Keratinocyte (primary cell): ENCODE measurements around the gene POC5. TPM values are rescaled to one million over a fixed set of nuclear protein-coding genes. Genes with fewer than 3 reads are reported as not detected.
A peak's percentile ranks its signal among the peaks of the same experiment; 100 is the strongest.

Experiments
- DNase-seq: peaks from one replicate; pipeline ENCODE4 v3.0.0-alpha.2; 2011; ENCODE audit warnings: low read depth, missing footprints, low spot score
- FAIRE-seq: peaks from 2 replicates; lab custom pipeline; 2011; peaks lifted over from hg19 to GRCh38; lab: Jason Lieb, UNC
- H2AFZ ChIP-seq: 2 replicates; pipeline ENCODE4 v1.6.0; 2012; ENCODE audit warnings: low read length, control low read depth, inconsistent platforms; ENCODE audit not compliant: control insufficient read depth
- H3K27ac ChIP-seq: 2 replicates; pipeline ENCODE4 v1.5.1; 2011; ENCODE audit warnings: low read length; ENCODE audit not compliant: control insufficient read depth, insufficient read depth
- H3K27me3 ChIP-seq: 3 replicates; pipeline ENCODE4 v1.6.0; 2011; ENCODE audit warnings: low read length; ENCODE audit not compliant: control insufficient read depth, insufficient read depth; ENCODE audit errors: extremely low read depth
- H3K36me3 ChIP-seq, 2 experiments: 2 replicates in 1 of 2; 3 replicates in 1 of 2; pipeline ENCODE4 v1.5.1; 2011; ENCODE audit warnings: low read length in 2 of 2, mild to moderate bottlenecking in 1 of 2; ENCODE audit not compliant: control insufficient read depth in 2 of 2, insufficient read depth in 2 of 2; ENCODE audit errors: extremely low read depth in 1 of 2
- H3K4me1 ChIP-seq: 3 replicates; pipeline ENCODE4 v1.5.1; 2011; ENCODE audit warnings: low read length; ENCODE audit not compliant: control insufficient read depth, insufficient read depth; ENCODE audit errors: extremely low read depth
- H3K4me2 ChIP-seq: 3 replicates; pipeline ENCODE4 v1.6.0; 2011; ENCODE audit warnings: low read depth, low read length; ENCODE audit not compliant: control insufficient read depth, insufficient read depth; ENCODE audit errors: extremely low read depth
- H3K4me3 ChIP-seq, 3 experiments: fragments of 200-600 bp in 1 of 3; sonication (generic) in 1 of 3; 2 replicates in 2 of 3; 3 replicates in 1 of 3; pipeline ENCODE4 v1.5.1; 2011 to 2016; ENCODE audit warnings: low read length in 3 of 3, mild to moderate bottlenecking in 3 of 3, control low read depth in 2 of 3, inconsistent platforms in 1 of 3, low read depth in 1 of 3, mixed read lengths in 1 of 3, mixed run types in 1 of 3, moderate library complexity in 1 of 3; ENCODE audit not compliant: control insufficient read depth in 2 of 3, insufficient read depth in 2 of 3; ENCODE audit errors: extremely low read depth in 1 of 3
- H3K79me2 ChIP-seq: 2 replicates; pipeline ENCODE4 v1.6.0; 2012; ENCODE audit warnings: low read length; ENCODE audit not compliant: control insufficient read depth, insufficient read depth
- H3K9ac ChIP-seq: 3 replicates; pipeline ENCODE4 v1.6.0; 2011; ENCODE audit warnings: low read length; ENCODE audit not compliant: control insufficient read depth, insufficient read depth; ENCODE audit errors: extremely low read depth
- H3K9me1 ChIP-seq: 3 replicates; pipeline ENCODE4 v1.6.0; 2011; ENCODE audit warnings: low read length; ENCODE audit not compliant: control insufficient read depth, insufficient read depth; ENCODE audit errors: extremely low read depth
- H3K9me3 ChIP-seq: 2 replicates; pipeline ENCODE4 v1.5.1; 2012; ENCODE audit warnings: low read depth, low read length; ENCODE audit not compliant: control insufficient read depth
- H4K20me1 ChIP-seq: 3 replicates; pipeline ENCODE4 v1.6.0; 2011; ENCODE audit warnings: low read length; ENCODE audit not compliant: control insufficient read depth, insufficient read depth; ENCODE audit errors: extremely low read depth
- EZH2 ChIP-seq: IDR thresholded peaks from one replicate; pipeline ENCODE4 v1.6.1; 2012; ENCODE audit warnings: inconsistent platforms, mild to moderate bottlenecking, low read length, moderate library complexity
- dilution Hi-C: fragments of 300-500 bp; cut with MboI; formaldehyde crosslinking; loops from one replicate; pipeline ENCODE4 v1.7.0; 2020; ENCODE audit warnings: low sequenced_read_pairs; ENCODE audit not compliant: extremely low pct_ligation_motif_present
- polyA plus RNA-seq, 5 experiments: library from polyadenylated mRNA; depleted of rRNA in 3 of 5; stranded (reverse) in 3 of 5; stranded (forward) in 1 of 5; unstranded in 1 of 5; fragments of >200 nt; gene quantifications; 1 replicate in 1 of 5; 2 replicates in 3 of 5; 3 replicates in 1 of 5; pipeline versions ENCODE4 v1.2.1 to v1.2.3, GENCODE V29; 2011 to 2012; ENCODE audit warnings: missing spikeins in 2 of 5, low read depth in 1 of 5, low replicate concordance in 1 of 5
- TF ChIP-seq, protein P1 (sequence below), 3 experiments: IDR thresholded peaks in 1 of 3; conservative IDR thresholded peaks in 1 of 3; optimal IDR thresholded peaks in 1 of 3; 2 replicates in 2 of 3; 3 replicates in 1 of 3; pipeline versions ENCODE3 to v1.5.1; 2011; ENCODE audit warnings: low read length in 3 of 3, mild to moderate bottlenecking in 3 of 3, moderate library complexity in 2 of 3, control low read depth in 1 of 3, inconsistent platforms in 1 of 3; ENCODE audit not compliant: insufficient read depth in 2 of 3; ENCODE audit errors: extremely low read depth in 1 of 3

Gene POC5
- polyA plus RNA-seq, 1 donor (not counting 4 experiments of a cell fraction or from before 2014, with no cell fraction given), result 10.4 TPM

DNA sequence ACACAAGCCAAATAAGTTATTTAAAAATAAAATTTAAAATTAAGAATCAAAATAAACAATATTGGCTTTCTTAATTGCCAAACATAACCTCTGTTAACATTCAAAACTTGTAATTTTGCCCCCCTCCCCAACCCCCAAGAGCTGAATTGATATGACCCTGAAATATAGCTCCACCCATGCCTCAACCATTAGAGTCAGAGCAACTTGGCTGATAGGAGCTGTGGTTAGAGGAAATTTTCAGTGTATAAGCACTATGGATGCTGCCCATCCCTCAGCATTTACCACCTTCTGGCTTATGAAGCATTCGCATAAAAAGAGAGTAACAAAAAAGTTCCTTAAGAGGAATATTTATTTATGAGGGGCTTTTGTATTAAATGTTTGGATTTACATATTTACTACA lies 6.1 kb downstream of the POC5 start:
- peaks cover 20% of the 10 kb centered on the region for H3K79me2 ChIP-seq
- H3K36me3 ChIP-seq, result peaks cover 0 to 3% of the 10 kb centered on the region in 2 experiments
- FAIRE-seq (no peak), DNase-seq (no peak)
- TF ChIP-seq EZH2, result no peak
- TF ChIP-seq, protein P1, sequence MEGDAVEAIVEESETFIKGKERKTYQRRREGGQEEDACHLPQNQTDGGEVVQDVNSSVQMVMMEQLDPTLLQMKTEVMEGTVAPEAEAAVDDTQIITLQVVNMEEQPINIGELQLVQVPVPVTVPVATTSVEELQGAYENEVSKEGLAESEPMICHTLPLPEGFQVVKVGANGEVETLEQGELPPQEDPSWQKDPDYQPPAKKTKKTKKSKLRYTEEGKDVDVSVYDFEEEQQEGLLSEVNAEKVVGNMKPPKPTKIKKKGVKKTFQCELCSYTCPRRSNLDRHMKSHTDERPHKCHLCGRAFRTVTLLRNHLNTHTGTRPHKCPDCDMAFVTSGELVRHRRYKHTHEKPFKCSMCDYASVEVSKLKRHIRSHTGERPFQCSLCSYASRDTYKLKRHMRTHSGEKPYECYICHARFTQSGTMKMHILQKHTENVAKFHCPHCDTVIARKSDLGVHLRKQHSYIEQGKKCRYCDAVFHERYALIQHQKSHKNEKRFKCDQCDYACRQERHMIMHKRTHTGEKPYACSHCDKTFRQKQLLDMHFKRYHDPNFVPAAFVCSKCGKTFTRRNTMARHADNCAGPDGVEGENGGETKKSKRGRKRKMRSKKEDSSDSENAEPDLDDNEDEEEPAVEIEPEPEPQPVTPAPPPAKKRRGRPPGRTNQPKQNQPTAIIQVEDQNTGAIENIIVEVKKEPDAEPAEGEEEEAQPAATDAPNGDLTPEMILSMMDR (optimal IDR thresholded peaks at IDR 0.05 in 1 of 3, IDR thresholded peaks at IDR 0.05 in 1 of 3, conservative IDR thresholded peaks at IDR 0.05 in 1 of 3; ENCODE audit: extremely low read depth in 1 of 3, insufficient read depth in 2 of 3, low read length in 3 of 3), result no peak
- H2AFZ ChIP-seq, result no peak overlapping the region
- H3K9me3 ChIP-seq, result no peaks in the 10 kb centered on the region
- peaks cover 6% of the 10 kb centered on the region for H3K4me1 ChIP-seq
- dilution Hi-C loops, result no loop called here
- H3K9ac ChIP-seq, result no peak overlapping the region
- H3K9me1 ChIP-seq, result no peaks in the 10 kb centered on the region
- no peaks in the 10 kb centered on the region for H4K20me1 ChIP-seq
- no peak overlapping the region for H3K27ac ChIP-seq
- H3K4me2 ChIP-seq, result no peak overlapping the region
- H3K4me3 ChIP-seq, result no peak overlapping the region
- no peaks in the 10 kb centered on the region for H3K27me3 ChIP-seq

DNA sequence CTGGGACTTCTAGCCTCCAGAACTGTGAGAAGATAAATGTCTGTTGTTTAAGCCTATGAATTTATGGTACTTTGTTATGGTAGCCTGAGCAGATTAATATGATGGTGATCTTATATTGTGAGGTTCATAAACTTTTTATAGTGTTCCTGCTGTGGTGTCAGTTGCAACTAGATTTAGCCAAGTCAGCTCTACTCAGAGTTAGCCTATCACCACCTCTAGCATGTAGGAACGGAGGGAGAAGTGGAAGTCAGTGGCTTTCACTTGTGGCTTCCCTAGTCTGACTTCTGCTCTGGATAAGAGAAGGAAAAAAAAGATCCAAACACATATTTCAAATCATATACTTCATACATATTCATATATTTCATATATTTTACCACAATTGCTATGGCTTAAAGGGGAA lies 6.6 kb downstream of the POC5 start:
- Histone ChIP-seq H3K4me3 (no peak overlapping the region), H3K27me3 (no peaks in the 10 kb centered on the region), H2AFZ (no peak overlapping the region), H3K79me2 (peaks cover 15% of the 10 kb centered on the region), H3K9ac (no peak overlapping the region), H3K27ac (no peak overlapping the region), H3K9me3 (no peaks in the 10 kb centered on the region), H4K20me1 (no peaks in the 10 kb centered on the region), H3K36me3 (peaks cover 0 to 3% of the 10 kb centered on the region in 2 experiments), H3K9me1 (no peaks in the 10 kb centered on the region), H3K4me1 (peaks cover 1% of the 10 kb centered on the region), H3K4me2 (no peak overlapping the region)
- no peak for TF ChIP-seq EZH2
- TF ChIP-seq, protein P1 (optimal IDR thresholded peaks at IDR 0.05 in 1 of 3, IDR thresholded peaks at IDR 0.05 in 1 of 3, conservative IDR thresholded peaks at IDR 0.05 in 1 of 3; ENCODE audit: extremely low read depth in 1 of 3, insufficient read depth in 2 of 3, low read length in 3 of 3), result no peak
- DNase-seq (no peak), FAIRE-seq (peak; percentile 9)
- dilution Hi-C loops, result no loop called here
